Panc1 (cell line): ENCODE measurements around the gene LINGO4. TPM values are rescaled to one million over a fixed set of nuclear protein-coding genes. Genes with fewer than 3 reads are reported as not detected.

Source experiments
- ATAC-seq: fragments of 200-7000 bp; cut with Tn5 transposase; 2 replicates; pipeline ENCODE4 v1.9.1; 2020; ENCODE audit warnings: mild to moderate bottlenecking, moderate library complexity
- BruUV-seq: library from RNA; stranded (reverse); fragments of 400-500 nt; replicated peaks from 2 replicates; lab custom pipeline; 2021; lab: Mats Ljungman, UMichigan
- CTCF ChIA-PET: fragments of 300-600 bp; sonication (Branson Sonifier 250); formaldehyde crosslinking; loops from one replicate; lab custom pipeline; 2022; ENCODE audit warnings: antibody characterized with exemption; lab: Charles Lee
- POLR2A ChIA-PET: fragments of 300-600 bp; sonication (Branson Sonifier 250); formaldehyde crosslinking; loops from one replicate; lab custom pipeline; 2022; ENCODE audit warnings: antibody characterized with exemption; lab: Charles Lee
- DNase-seq: peaks from one replicate; pipeline ENCODE4 v3.0.0-alpha.2; 2010; ENCODE audit warnings: low read depth, low spot score
- H3K27ac ChIP-seq: 2 replicates; pipeline ENCODE4 v1.5.1; 2011; ENCODE audit warnings: mild to moderate bottlenecking, low read length, inconsistent platforms
- H3K27me3 ChIP-seq: fragments of 200-500 bp; sonication (Bioruptor generic); 2 replicates; pipeline ENCODE4 v1.6.0; 2014; ENCODE audit warnings: low read length, inconsistent platforms; ENCODE audit not compliant: control insufficient read depth, insufficient read depth
- H3K36me3 ChIP-seq: fragments of 200-500 bp; sonication (Bioruptor generic); 2 replicates; pipeline ENCODE4 v1.5.1; 2014; ENCODE audit warnings: inconsistent platforms, mild to moderate bottlenecking, low read length, moderate library complexity; ENCODE audit not compliant: control insufficient read depth, insufficient read depth
- H3K4me1 ChIP-seq: 2 replicates; pipeline ENCODE4 v1.5.1; 2011; ENCODE audit warnings: inconsistent platforms, mild to moderate bottlenecking, low read length, moderate library complexity; ENCODE audit not compliant: control insufficient read depth, insufficient read depth
- H3K4me3 ChIP-seq, 2 experiments: 2 replicates each; pipeline ENCODE4 v1.5.1; 2011 to 2012; ENCODE audit warnings: low read depth in 2 of 2, low read length in 2 of 2, mild to moderate bottlenecking in 2 of 2, inconsistent platforms in 1 of 2, moderate library complexity in 1 of 2
- H3K9me3 ChIP-seq: fragments of 200-500 bp; sonication (Bioruptor generic); 2 replicates; pipeline ENCODE4 v1.5.1; 2014; ENCODE audit warnings: low read depth, mild to moderate bottlenecking, inconsistent platforms, low read length, moderate library complexity; ENCODE audit not compliant: control insufficient read depth, insufficient read depth
- CTCF ChIP-seq: fragments of 450-650 bp; IDR thresholded peaks from 2 replicates; pipeline ENCODE4 v1.5.1; 2017; ENCODE audit warnings: mild to moderate bottlenecking
- POLR2AphosphoS5 ChIP-seq: IDR thresholded peaks from 2 replicates; pipeline ENCODE4 v1.6.1; 2012; ENCODE audit warnings: mild to moderate bottlenecking, low read depth, low read length, moderate library complexity
- REST ChIP-seq, 2 experiments: IDR thresholded peaks; 2 replicates each; pipeline ENCODE4 v1.6.1; 2011 to 2012; ENCODE audit warnings: low read depth in 2 of 2, control low read depth in 1 of 2, low read length in 1 of 2, mild to moderate bottlenecking in 1 of 2, moderate library complexity in 1 of 2; ENCODE audit not compliant: insufficient read depth in 1 of 2
- SIN3A ChIP-seq: IDR thresholded peaks from 2 replicates; pipeline ENCODE4 v1.6.1; 2012; ENCODE audit warnings: low read depth, mild to moderate bottlenecking, low read length, moderate library complexity, borderline replicate concordance; ENCODE audit not compliant: insufficient read depth
- TCF7L2 ChIP-seq: IDR thresholded peaks from 2 replicates; pipeline ENCODE4 v1.6.1; 2011; ENCODE audit warnings: mild to moderate bottlenecking, low read depth, low read length, inconsistent platforms
- in situ Hi-C: cut with HindIII; loops from 2 replicates; pipeline ENCODE4 v1.10.0; 2016; ENCODE audit warnings: low sequenced_read_pairs, low pct_unique_long_range_greater_than_20kb
- intact Hi-C: fragments of 100-400 bp; cut with micrococcal nuclease; formaldehyde crosslinking; loops from one replicate; pipeline ENCODE4 v1.10.0; 2022; ENCODE audit not compliant: unreplicated experiment
- total RNA-seq: library from RNA; stranded (reverse); gene quantifications from one replicate; pipeline ENCODE4 v1.2.1, GENCODE V29; 2021; ENCODE audit not compliant: unreplicated experiment

Gene LINGO4
- total RNA-seq, 1 experiment from 2014 or later = not detected

- no TSS peak for BruUV-seq
- intact Hi-C loops (no loop called here), in situ Hi-C loops (no loop called here)
- Histone ChIP-seq H3K36me3 (no peaks in the 10 kb centered on the region), H3K27me3 (no peaks in the 10 kb centered on the region), H3K27ac (no peak overlapping the region), H3K9me3 (no peaks in the 10 kb centered on the region), H3K4me3 (no peak overlapping the region), H3K4me1 (no peaks in the 10 kb centered on the region; the same call in 1 of the 2 replicates)
- POLR2A ChIA-PET = no interaction called here
- ATAC-seq (no peak), DNase-seq (no peak)
- TF ChIP-seq TCF7L2 (no peak), CTCF (no peak), POLR2AphosphoS5 (no peak), SIN3A (no peak), REST (IDR thresholded peaks at IDR 0.05; ENCODE audit: insufficient read depth in 1 of 2, low read depth in 2 of 2, low read length in 1 of 2) (no peak)
- CTCF ChIA-PET = no interaction called here
Observed at GRCh38 chr1:151820940-151821339, 15.7 kb upstream of the LINGO4 start.

GRCh38 chr1:151819976-151820623, 14.9 kb upstream of the LINGO4 start:
- H3K4me1 ChIP-seq = no peaks in the 10 kb centered on the region; the same call in 1 of the 2 replicates

More at GRCh38 chr1:151819976-151820623, 14.9 kb upstream of the LINGO4 start:
- in situ Hi-C loops (no loop called here), intact Hi-C loops (no loop called here)
- Histone ChIP-seq H3K36me3 (no peaks in the 10 kb centered on the region), H3K27me3 (no peaks in the 10 kb centered on the region), H3K9me3 (no peaks in the 10 kb centered on the region), H3K27ac (no peak overlapping the region), H3K4me3 (no peak overlapping the region)
- TF ChIP-seq REST (IDR thresholded peaks at IDR 0.05; ENCODE audit: insufficient read depth in 1 of 2, low read depth in 2 of 2, low read length in 1 of 2) = no peak
- ChIA-PET POLR2A (interaction anchor here (0.7 kb wide), 1 partner anchor 170 kb away, joined by 3 read pairs; no protein-coding TSS in a partner anchor), CTCF (no interaction called here)
- BruUV-seq = no TSS peak
- DNase-seq (no peak), ATAC-seq (no peak)
